Left ventricle myocardium inferior (tissue), 1 donor: ENCODE data around the gene TEX19. TPM values are rescaled to one million over a fixed set of nuclear protein-coding genes. Genes with fewer than 3 reads are reported as not detected.

Experiments used
- DNase-seq: peaks from one replicate; pipeline ENCODE4 v3.0.0-alpha.2; 2020
- H3K27ac ChIP-seq: fragments of 200-600 bp; replicated peaks from 2 replicates; pipeline ENCODE4 v1.8.0; 2021
- H3K27me3 ChIP-seq: fragments of 200-600 bp; 2 replicates; pipeline ENCODE4 v1.8.0; 2021; ENCODE audit warnings: low read depth
- H3K36me3 ChIP-seq: fragments of 200-600 bp; 2 replicates; pipeline ENCODE4 v1.8.0; 2021
- H3K4me1 ChIP-seq: fragments of 200-600 bp; 2 replicates; pipeline ENCODE4 v1.8.0; 2021
- H3K4me3 ChIP-seq: fragments of 200-600 bp; 2 replicates; pipeline ENCODE4 v1.8.0; 2021; ENCODE audit warnings: mild to moderate bottlenecking, moderate library complexity
- H3K9me3 ChIP-seq: fragments of 200-600 bp; replicated peaks from 2 replicates; pipeline ENCODE4 v1.8.0; 2021
- CTCF ChIP-seq: fragments of 200-600 bp; IDR thresholded peaks from 2 replicates; pipeline ENCODE4 v1.8.0; 2021; ENCODE audit warnings: antibody characterized with exemption, mild to moderate bottlenecking, borderline replicate concordance
- intact Hi-C: fragments of 100-400 bp; cut with micrococcal nuclease; formaldehyde crosslinking; loops from one replicate; pipeline ENCODE4 v1.11.0; 2022
- total RNA-seq: library from RNA; stranded (reverse); fragmentation: NEBNext Ultra II Directional; extraction: Animal tissue kit (Norgen Biotek cat#: 25700); gene quantifications from one replicate; pipeline ENCODE4 v1.2.1, GENCODE V29; 2021
- donor health status: DM: no; HTN: yes; CAD: no; lungs with severe emphysema.

The TEX19 gene
- total RNA-seq, 1 donor from 2014 or later = not detected

GRCh38 chr17:82361885-82362633 lies 3.0 kb downstream of the TEX19 start:
- H3K27ac ChIP-seq = no peak overlapping the region
- intact Hi-C loops = no loop called here
- no peak for TF ChIP-seq CTCF
- H3K4me3 ChIP-seq = no peak overlapping the region
- no peaks in the 10 kb centered on the region for H3K4me1 ChIP-seq
- no peaks in the 10 kb centered on the region for H3K9me3 ChIP-seq
- peaks cover 22% of the 10 kb centered on the region for H3K27me3 ChIP-seq
- no peaks in the 10 kb centered on the region for H3K36me3 ChIP-seq
- DNase-seq = no peak

- intact Hi-C loops = no loop called here
Observed at GRCh38 chr17:82365606-82366295, 6.7 kb downstream of the TEX19 start.

GRCh38 chr17:82366749-82367148 lies 7.7 kb downstream of the TEX19 start:
- H3K4me3 ChIP-seq = no peak overlapping the region
- no peak for DNase-seq
- H3K36me3 ChIP-seq = no peaks in the 10 kb centered on the region
- H3K4me1 ChIP-seq = peaks cover 19% of the 10 kb centered on the region
- peaks cover 50% of the 10 kb centered on the region for H3K27me3 ChIP-seq
- H3K27ac ChIP-seq = no peak overlapping the region
- no peaks in the 10 kb centered on the region for H3K9me3 ChIP-seq
- TF ChIP-seq CTCF = no peak
- intact Hi-C loops = no loop called here

More at GRCh38 chr17:82365606-82366295, 6.7 kb downstream of the TEX19 start:
- no peak for TF ChIP-seq CTCF
- Histone ChIP-seq H3K4me1 (peaks cover 9% of the 10 kb centered on the region), H3K36me3 (no peaks in the 10 kb centered on the region), H3K27ac (no peak overlapping the region), H3K4me3 (no peak overlapping the region), H3K27me3 (peaks cover 40% of the 10 kb centered on the region), H3K9me3 (no peaks in the 10 kb centered on the region)
- DNase-seq = no peak

- Histone ChIP-seq H3K27ac (no peak overlapping the region), H3K9me3 (no peaks in the 10 kb centered on the region), H3K4me3 (no peak overlapping the region), H3K27me3 (peaks cover 62% of the 10 kb centered on the region), H3K4me1 (peaks cover 30% of the 10 kb centered on the region), H3K36me3 (no peaks in the 10 kb centered on the region)
- no peak for TF ChIP-seq CTCF
- intact Hi-C loops = no loop called here
- DNase-seq = no peak
Observed at GRCh38 chr17:82367724-82368524, 8.9 kb downstream of the TEX19 start.

GRCh38 chr17:82369211-82369610 lies 10.2 kb downstream of the TEX19 start:
- Histone ChIP-seq H3K4me1 (peaks cover 34% of the 10 kb centered on the region), H3K36me3 (no peaks in the 10 kb centered on the region), H3K27me3 (peaks cover 74% of the 10 kb centered on the region), H3K27ac (no peak overlapping the region), H3K9me3 (no peaks in the 10 kb centered on the region), H3K4me3 (no peak overlapping the region)
- DNase-seq = no peak
- intact Hi-C loops = no loop called here
- TF ChIP-seq CTCF = no peak
